A673 (cell line): ENCODE data around the gene NXPE4. TPM values are rescaled to one million over a fixed set of nuclear protein-coding genes. Genes with fewer than 3 reads are reported as not detected.
"Not testable (repeated sequence)": the region's sequence is repeated elsewhere in the genome, so short reads cannot be mapped to it uniquely, and the experiment has no call there.

Source experiments
- BruUV-seq: library from RNA; stranded (reverse); fragments of 400-500 nt; replicated peaks from 2 replicates; lab custom pipeline; 2021; lab: Mats Ljungman, UMichigan
- CTCF ChIA-PET: fragments of 300-600 bp; sonication (Branson Sonifier 250); formaldehyde crosslinking; loops from one replicate; lab custom pipeline; 2022; ENCODE audit warnings: antibody characterized with exemption; lab: Charles Lee
- POLR2A ChIA-PET: fragments of 300-600 bp; sonication (Branson Sonifier 250); formaldehyde crosslinking; loops from one replicate; lab custom pipeline; 2022; ENCODE audit warnings: antibody characterized with exemption; ENCODE audit not compliant: low non-redundant PET; lab: Charles Lee
- DNase-seq: peaks from one replicate; pipeline ENCODE4 v3.0.0-alpha.2; 2015; ENCODE audit warnings: low spot score
- H3K27ac ChIP-seq: fragments of 200-600 bp; sonication (generic); 2 replicates; pipeline ENCODE4 v1.5.1; 2016; ENCODE audit warnings: mixed run types, low read depth, mild to moderate bottlenecking, mixed read lengths, antibody characterized with exemption, low read length; ENCODE audit not compliant: poor library complexity, severe bottlenecking
- H3K27me3 ChIP-seq: fragments of 200-600 bp; sonication (generic); replicated peaks from 2 replicates; pipeline ENCODE4 v1.6.1; 2017; ENCODE audit warnings: mixed run types, low read depth, mild to moderate bottlenecking, mixed read lengths, antibody characterized with exemption, low read length; ENCODE audit not compliant: insufficient read depth, poor library complexity
- H3K36me3 ChIP-seq: fragments of 200-600 bp; sonication (generic); 2 replicates; pipeline ENCODE4 v1.6.1; 2016; ENCODE audit warnings: mixed run types, mild to moderate bottlenecking, mixed read lengths, antibody characterized with exemption, low read length; ENCODE audit not compliant: insufficient read depth, poor library complexity, severe bottlenecking
- H3K4me1 ChIP-seq: fragments of 200-600 bp; sonication (generic); 2 replicates; pipeline ENCODE4 v1.6.1; 2017; ENCODE audit warnings: mixed run types, mild to moderate bottlenecking, mixed read lengths, antibody characterized with exemption, low read length; ENCODE audit not compliant: insufficient read depth, poor library complexity, severe bottlenecking
- H3K4me3 ChIP-seq: fragments of 200-600 bp; sonication (generic); 2 replicates; pipeline ENCODE4 v1.5.1; 2016; ENCODE audit warnings: low read depth, mixed run types, mild to moderate bottlenecking, mixed read lengths, low read length; ENCODE audit not compliant: poor library complexity, severe bottlenecking
- H3K9me3 ChIP-seq: fragments of 200-600 bp; sonication (generic); 2 replicates; pipeline ENCODE4 v1.6.1; 2016; ENCODE audit warnings: mixed run types, low read depth, mild to moderate bottlenecking, mixed read lengths, antibody characterized with exemption, low read length; ENCODE audit not compliant: poor library complexity, severe bottlenecking
- EZH2 ChIP-seq: fragments of 200-600 bp; sonication (generic); IDR thresholded peaks from 2 replicates; pipeline ENCODE4 v1.6.1; 2017; ENCODE audit warnings: borderline replicate concordance, low read depth, mild to moderate bottlenecking, mixed read lengths, antibody characterized with exemption, low read length; ENCODE audit not compliant: poor library complexity, severe bottlenecking
- intact Hi-C: fragments of 100-400 bp; cut with micrococcal nuclease; formaldehyde crosslinking; loops from one replicate; pipeline ENCODE4 v1.10.0; 2022; ENCODE audit not compliant: unreplicated experiment
- total RNA-seq: library from RNA; stranded (reverse); gene quantifications from 2 replicates; pipeline ENCODE4 v1.2.3, GENCODE V29; 2021
- TF ChIP-seq, protein P1 (sequence below): fragments of 300-800, 200-600 bp; sonication (generic); conservative IDR thresholded peaks from 2 replicates; pipeline ENCODE4 v1.5.1; 2017; ENCODE audit warnings: low read depth, mild to moderate bottlenecking, antibody characterized with exemption, low read length, moderate library complexity, mixed read lengths

NXPE4 gene
- total RNA-seq, 1 experiment from 2014 or later: not detected

DNA sequence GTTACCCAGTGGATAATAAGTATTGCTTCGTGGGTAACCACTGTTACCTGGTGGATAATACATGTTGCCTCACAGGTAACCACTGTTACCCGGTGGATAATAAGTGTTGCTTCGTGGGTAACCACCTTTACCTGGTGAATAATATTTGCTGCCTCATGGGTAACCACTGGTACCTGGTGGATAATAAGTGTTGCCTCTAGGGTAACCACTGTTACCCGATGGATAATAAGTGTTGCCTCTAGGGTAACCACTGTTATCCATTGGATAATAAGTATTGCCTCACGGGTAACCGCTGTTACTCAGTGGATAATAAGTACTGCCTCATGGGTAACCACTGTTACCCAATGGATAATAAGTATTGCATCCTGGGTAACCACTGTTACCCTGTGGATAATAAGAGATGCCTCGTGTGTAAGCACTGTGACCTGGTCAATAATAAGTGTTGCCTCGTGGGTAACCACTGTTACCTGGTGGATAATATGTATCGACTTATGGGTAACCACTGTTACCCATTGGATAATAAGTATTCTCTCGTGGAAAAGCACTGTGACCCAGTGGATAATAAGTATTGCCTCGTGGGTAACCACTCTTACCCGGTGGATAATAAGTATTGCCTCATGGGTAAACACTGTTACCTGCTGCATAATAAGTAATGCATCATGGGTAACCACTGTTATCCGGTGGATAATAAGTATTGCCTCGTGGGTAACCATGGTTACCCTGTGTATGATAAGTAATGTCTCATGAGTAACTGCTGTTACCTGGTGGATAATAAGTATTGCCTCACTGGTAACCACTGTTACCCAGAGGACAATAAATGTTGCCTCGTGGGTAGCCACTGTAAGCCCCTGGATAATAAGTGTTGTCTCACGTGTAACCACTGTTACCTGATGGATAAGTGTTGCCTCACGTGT, 20.1 kb upstream of the NXPE4 start:
- H3K9me3 ChIP-seq: peaks cover 18% of the 10 kb centered on the region
- no peaks in the 10 kb centered on the region for H3K4me1 ChIP-seq
- DNase-seq: no peak
- H3K27ac ChIP-seq: no peak overlapping the region
- no TSS peak for BruUV-seq
- no peaks in the 10 kb centered on the region for H3K36me3 ChIP-seq
- POLR2A ChIA-PET: no interaction called here
- intact Hi-C loops: no loop called here
- CTCF ChIA-PET: no interaction called here
- TF ChIP-seq, protein P1, sequence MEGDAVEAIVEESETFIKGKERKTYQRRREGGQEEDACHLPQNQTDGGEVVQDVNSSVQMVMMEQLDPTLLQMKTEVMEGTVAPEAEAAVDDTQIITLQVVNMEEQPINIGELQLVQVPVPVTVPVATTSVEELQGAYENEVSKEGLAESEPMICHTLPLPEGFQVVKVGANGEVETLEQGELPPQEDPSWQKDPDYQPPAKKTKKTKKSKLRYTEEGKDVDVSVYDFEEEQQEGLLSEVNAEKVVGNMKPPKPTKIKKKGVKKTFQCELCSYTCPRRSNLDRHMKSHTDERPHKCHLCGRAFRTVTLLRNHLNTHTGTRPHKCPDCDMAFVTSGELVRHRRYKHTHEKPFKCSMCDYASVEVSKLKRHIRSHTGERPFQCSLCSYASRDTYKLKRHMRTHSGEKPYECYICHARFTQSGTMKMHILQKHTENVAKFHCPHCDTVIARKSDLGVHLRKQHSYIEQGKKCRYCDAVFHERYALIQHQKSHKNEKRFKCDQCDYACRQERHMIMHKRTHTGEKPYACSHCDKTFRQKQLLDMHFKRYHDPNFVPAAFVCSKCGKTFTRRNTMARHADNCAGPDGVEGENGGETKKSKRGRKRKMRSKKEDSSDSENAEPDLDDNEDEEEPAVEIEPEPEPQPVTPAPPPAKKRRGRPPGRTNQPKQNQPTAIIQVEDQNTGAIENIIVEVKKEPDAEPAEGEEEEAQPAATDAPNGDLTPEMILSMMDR: no peak
- no peak for TF ChIP-seq EZH2
- H3K4me3 ChIP-seq: no peak overlapping the region
- no peaks in the 10 kb centered on the region for H3K27me3 ChIP-seq

DNA sequence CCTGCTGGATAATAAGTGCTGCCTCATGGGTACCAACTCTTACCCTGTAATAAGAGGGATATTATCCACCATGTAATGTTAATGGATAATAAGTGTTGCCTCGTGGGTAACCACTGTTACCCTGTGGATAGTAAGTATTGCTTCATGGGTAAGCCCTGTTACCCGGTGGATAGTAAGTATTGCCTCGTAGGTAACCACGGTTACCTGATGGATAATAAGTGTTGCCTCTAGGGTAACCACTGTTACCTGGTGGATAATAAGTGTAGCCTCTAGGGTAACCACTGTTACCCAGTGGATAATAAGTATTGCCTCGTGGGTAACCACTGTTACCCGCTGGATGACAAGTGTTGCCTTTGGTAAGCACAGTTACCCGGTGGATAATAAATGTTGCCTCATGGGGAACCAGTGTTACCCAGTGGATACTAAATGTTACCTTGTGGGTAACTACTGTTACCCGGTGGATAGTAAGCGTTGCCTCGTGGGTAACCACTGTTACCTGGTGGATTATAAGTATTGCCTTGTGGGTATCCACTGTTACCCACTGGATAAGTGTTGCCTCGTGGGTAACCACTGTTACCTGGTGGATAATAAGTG, 18.6 kb upstream of the NXPE4 start:
- no peaks in the 10 kb centered on the region for H3K36me3 ChIP-seq
- no peak for DNase-seq

DNA sequence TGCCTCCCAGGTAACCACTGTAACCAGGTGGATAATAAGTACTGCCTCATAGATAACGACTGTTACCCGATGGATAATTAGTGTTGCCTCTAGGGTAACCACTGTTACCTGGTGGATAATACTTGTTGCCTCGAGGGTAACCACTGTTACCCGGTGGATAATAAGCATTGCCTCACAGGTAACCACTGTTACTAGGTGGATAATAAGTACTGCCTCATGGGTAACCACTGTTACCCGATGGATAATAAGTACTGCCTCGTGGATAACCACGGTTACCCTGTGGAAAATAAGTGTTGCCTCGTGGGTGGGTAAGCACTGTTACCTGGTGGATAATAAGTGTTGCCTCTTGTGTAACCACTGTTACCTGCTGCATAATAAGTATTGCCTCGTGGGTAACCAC, 17.5 kb upstream of the NXPE4 start:
- H3K36me3 ChIP-seq, DNase-seq, H3K4me1 ChIP-seq, CTCF ChIA-PET, intact Hi-C loops, H3K4me3 ChIP-seq, H3K27me3 ChIP-seq, POLR2A ChIA-PET, H3K27ac ChIP-seq, BruUV-seq: not testable (repeated sequence)
- H3K9me3 ChIP-seq: peaks cover 18% of the 10 kb centered on the region

More for the DNA sequence above, 18.6 kb upstream of the NXPE4 start:
- CTCF ChIA-PET: no interaction called here
- BruUV-seq: no TSS peak
- POLR2A ChIA-PET: no interaction called here
- TF ChIP-seq, protein P1: no peak
- TF ChIP-seq EZH2: no peak
- Histone ChIP-seq H3K4me3 (no peak overlapping the region), H3K4me1 (no peaks in the 10 kb centered on the region), H3K27ac (no peak overlapping the region), H3K9me3 (peaks cover 18% of the 10 kb centered on the region), H3K27me3 (no peaks in the 10 kb centered on the region)
- intact Hi-C loops: no loop called here
